Transverse colon (tissue), 4 donors: ENCODE data around the gene SEMA4G. TPM values are rescaled to one million over a fixed set of nuclear protein-coding genes. Genes with fewer than 3 reads are reported as not detected.

Experiments used
- DNase-seq: peaks from one replicate; pipeline ENCODE4 v3.0.0-alpha.2; 2019
- H3K27ac ChIP-seq, 4 donors: fragments of 200-600 bp; sonication (generic); 2 replicates each; pipeline ENCODE4 v1.5.1; 2016 to 2018; ENCODE audit warnings: inconsistent platforms in 4 of 4
- H3K27me3 ChIP-seq: fragments of 200-600 bp; sonication (generic); 2 replicates; pipeline ENCODE4 v1.5.1; 2017; ENCODE audit warnings: inconsistent platforms
- H3K36me3 ChIP-seq, 4 donors: fragments of 200-600 bp; sonication (generic); 2 replicates each; pipeline ENCODE4 v1.5.1; 2017 to 2019; ENCODE audit warnings: inconsistent platforms in 4 of 4
- H3K4me1 ChIP-seq, 4 donors: fragments of 200-600 bp; sonication (generic); 2 replicates each; pipeline ENCODE4 v1.5.1; 2017 to 2020; ENCODE audit warnings: inconsistent platforms in 4 of 4
- H3K4me3 ChIP-seq, 4 donors: fragments of 200-600 bp; sonication (generic); 1 replicate in 1 of 4; 2 replicates in 3 of 4; pipeline versions ENCODE4 v1.5.1 to v1.6.1; 2017 to 2019; ENCODE audit warnings: inconsistent platforms in 4 of 4
- H3K9me3 ChIP-seq, 2 donors: fragments of 200-600 bp; sonication (generic); 2 replicates each; pipeline ENCODE4 v1.5.1; 2017 to 2019; ENCODE audit warnings: inconsistent platforms in 2 of 2
- EP300 ChIP-seq: sonication (generic); formaldehyde crosslinking; IDR thresholded peaks from one replicate; pipeline ENCODE4 v1.6.1; 2017; ENCODE audit warnings: antibody characterized with exemption, low read depth
- POLR2A ChIP-seq: fragments of 450-650 bp; IDR thresholded peaks from one replicate; pipeline ENCODE4 v1.6.1; 2016; ENCODE audit warnings: antibody characterized with exemption, mild to moderate bottlenecking, moderate library complexity
- POLR2AphosphoS5 ChIP-seq, 3 donors: sonication (generic); formaldehyde crosslinking; IDR thresholded peaks; one replicate each; pipeline ENCODE4 v1.6.1; 2016; ENCODE audit warnings: antibody characterized with exemption in 3 of 3
- WGBS, 2 donors: methylation state at CpG; one replicate each; pipeline ENCODE4 v1.1.5; 2018; ENCODE audit warnings: low coverage in 1 of 2; 5-methylcytosine and 5-hydroxymethylcytosine counted together
- in situ Hi-C, 4 donors: fragments of 200-750 bp; cut with MboI; loops; one replicate each; pipeline versions ENCODE4 v1.15.0 to v1.15.1; 2017; ENCODE audit warnings: low sequenced_read_pairs in 3 of 4, low pct_ligation_motif_present in 1 of 4, low pct_unique_long_range_greater_than_20kb in 1 of 4
- intact Hi-C: fragments of 100-400 bp; cut with DNase I; formaldehyde crosslinking; loops from one replicate; pipeline ENCODE4 v1.15.1; 2023; ENCODE audit warnings: low total_unique reads
- total RNA-seq, 4 donors: library from RNA; depleted of rRNA; stranded (reverse); fragments of >200 nt; gene quantifications; one replicate each; pipeline ENCODE4 v1.1.0, GENCODE V29; 2016
- TF ChIP-seq, protein P1 (sequence below), 5 experiments: fragments of 200-600 bp in 3 of 5; fragments of 450-650 bp in 2 of 5; sonication (generic) in 3 of 5; IDR thresholded peaks; 1 replicate in 2 of 5; 2 replicates in 3 of 5; pipeline ENCODE4 v1.5.1; 2016 to 2017; ENCODE audit warnings: antibody characterized with exemption in 5 of 5, inconsistent platforms in 3 of 5, mild to moderate bottlenecking in 2 of 5, moderate library complexity in 1 of 5

SEMA4G gene
- total RNA-seq, 4 donors from 2014 or later = 94.0 to 221 (median 121) TPM

GRCh38 chr10:100979791-100980272, 10.5 kb downstream of the SEMA4G start:
- no peak for TF ChIP-seq EP300
- TF ChIP-seq, protein P1, sequence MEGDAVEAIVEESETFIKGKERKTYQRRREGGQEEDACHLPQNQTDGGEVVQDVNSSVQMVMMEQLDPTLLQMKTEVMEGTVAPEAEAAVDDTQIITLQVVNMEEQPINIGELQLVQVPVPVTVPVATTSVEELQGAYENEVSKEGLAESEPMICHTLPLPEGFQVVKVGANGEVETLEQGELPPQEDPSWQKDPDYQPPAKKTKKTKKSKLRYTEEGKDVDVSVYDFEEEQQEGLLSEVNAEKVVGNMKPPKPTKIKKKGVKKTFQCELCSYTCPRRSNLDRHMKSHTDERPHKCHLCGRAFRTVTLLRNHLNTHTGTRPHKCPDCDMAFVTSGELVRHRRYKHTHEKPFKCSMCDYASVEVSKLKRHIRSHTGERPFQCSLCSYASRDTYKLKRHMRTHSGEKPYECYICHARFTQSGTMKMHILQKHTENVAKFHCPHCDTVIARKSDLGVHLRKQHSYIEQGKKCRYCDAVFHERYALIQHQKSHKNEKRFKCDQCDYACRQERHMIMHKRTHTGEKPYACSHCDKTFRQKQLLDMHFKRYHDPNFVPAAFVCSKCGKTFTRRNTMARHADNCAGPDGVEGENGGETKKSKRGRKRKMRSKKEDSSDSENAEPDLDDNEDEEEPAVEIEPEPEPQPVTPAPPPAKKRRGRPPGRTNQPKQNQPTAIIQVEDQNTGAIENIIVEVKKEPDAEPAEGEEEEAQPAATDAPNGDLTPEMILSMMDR (IDR thresholded peaks at IDR 0.05) = no peak
- no peak for TF ChIP-seq POLR2A
- Histone ChIP-seq H3K27me3 (no peaks in the 10 kb centered on the region), H3K27ac (no peak overlapping the region), H3K4me1 (no peaks in the 10 kb centered on the region), H3K36me3 (peaks cover 0 to 8% (median 0%) of the 10 kb centered on the region in 4 donors), H3K4me3 (no peak overlapping the region), H3K9me3 (no peaks in the 10 kb centered on the region)
- intact Hi-C loops = no loop called here
- 93% methylated on average over 16 of the region's 16 CpGs; no CpG with 5 or more reads in 1 of the 2 donors for WGBS, 2 donors
- in situ Hi-C loops = no loop called here
- no peak for DNase-seq

GRCh38 chr10:100980311-100980710, 11.0 kb downstream of the SEMA4G start:
- H3K36me3 ChIP-seq = peaks cover 0 to 8% (median 0%) of the 10 kb centered on the region in 4 donors
- TF ChIP-seq POLR2AphosphoS5 (IDR thresholded peaks at IDR 0.05) = no peak
- TF ChIP-seq, protein P1 (IDR thresholded peaks at IDR 0.05) = no peak
- TF ChIP-seq POLR2A = no peak
- TF ChIP-seq EP300 = no peak
- WGBS, 2 donors = 93 to 100% methylated on average over 2 of the region's 2 CpGs
- H3K9me3 ChIP-seq = no peaks in the 10 kb centered on the region
- DNase-seq = no peak
- H3K4me1 ChIP-seq = peaks cover 0 to under 1% (median 0%) of the 10 kb centered on the region in 4 donors
- intact Hi-C loops (no loop called here), in situ Hi-C loops (no loop called here)
- no peaks in the 10 kb centered on the region for H3K27me3 ChIP-seq
- H3K27ac ChIP-seq = no peak overlapping the region
- no peak overlapping the region for H3K4me3 ChIP-seq

GRCh38 chr10:100980711-100981110, 11.4 kb downstream of the SEMA4G start:
- 98% methylated on average over 7 of the region's 7 CpGs; no CpG with 5 or more reads in 1 of the 2 donors for WGBS, 2 donors
- in situ Hi-C loops (no loop called here), intact Hi-C loops (no loop called here)
- H3K27ac ChIP-seq = no peak overlapping the region
- peak; percentile 3 for DNase-seq
- H3K27me3 ChIP-seq = no peaks in the 10 kb centered on the region
- no peaks in the 10 kb centered on the region for H3K9me3 ChIP-seq
- peaks cover 0 to 5% (median 2%) of the 10 kb centered on the region in 4 donors for H3K4me1 ChIP-seq
- H3K4me3 ChIP-seq = no peak overlapping the region
- H3K36me3 ChIP-seq = peaks cover 0 to 8% (median 0%) of the 10 kb centered on the region in 4 donors
- TF ChIP-seq, protein P1 (IDR thresholded peaks at IDR 0.05) = no peak
- TF ChIP-seq EP300 (no peak), POLR2A (no peak), POLR2AphosphoS5 (IDR thresholded peaks at IDR 0.05) (no peak)

- H3K4me1 ChIP-seq = peaks cover 3 to 10% (median 7%) of the 10 kb centered on the region in 4 donors
- in situ Hi-C loops (no loop called here), intact Hi-C loops (no loop called here)
- no peak overlapping the region for H3K27ac ChIP-seq
- no peak for TF ChIP-seq POLR2AphosphoS5 (IDR thresholded peaks at IDR 0.05)
- TF ChIP-seq, protein P1 (IDR thresholded peaks at IDR 0.05) = no peak
- TF ChIP-seq EP300 = no peak
- TF ChIP-seq POLR2A = no peak
- no peaks in the 10 kb centered on the region for H3K27me3 ChIP-seq
- H3K4me3 ChIP-seq = no peak overlapping the region
- H3K9me3 ChIP-seq = no peaks in the 10 kb centered on the region
- DNase-seq = no peak
- 81 to 83% methylated on average over 5 of the region's 5 CpGs for WGBS, 2 donors
- H3K36me3 ChIP-seq = peaks cover 0 to 8% (median 0%) of the 10 kb centered on the region in 4 donors
Measured at GRCh38 chr10:100981178-100981772, 12.0 kb downstream of the SEMA4G start.
